Skeletal muscle cell (primary cell): ENCODE measurements around the gene PCNA.
A peak's percentile ranks its signal among the peaks of the same experiment; 100 is the strongest.

ENCODE experiments used
- DNase-seq: peaks from one replicate; pipeline ENCODE4 v3.0.0-alpha.2; 2010; ENCODE audit warnings: low read depth
- H3K4me3 ChIP-seq: 2 replicates; pipeline ENCODE4 v1.5.1; 2011; ENCODE audit warnings: low read depth, mild to moderate bottlenecking, control low read depth, low read length, moderate library complexity

Gene PCNA

GRCh38 chr20:5145365-5146098, 25.8 kb upstream of the PCNA start:
- no peak for DNase-seq
- H3K4me3 ChIP-seq: no peak overlapping the region

- DNase-seq: no peak
- no peak overlapping the region for H3K4me3 ChIP-seq
Measured at GRCh38 chr20:5143851-5144250, 24.1 kb upstream of the PCNA start.

- no peak overlapping the region for H3K4me3 ChIP-seq
- DNase-seq: no peak
Measured at GRCh38 chr20:5141615-5142014, 21.9 kb upstream of the PCNA start.

- H3K4me3 ChIP-seq: no peak overlapping the region
- DNase-seq: no peak
Measured at GRCh38 chr20:5140195-5140594, 20.4 kb upstream of the PCNA start.

DNA sequence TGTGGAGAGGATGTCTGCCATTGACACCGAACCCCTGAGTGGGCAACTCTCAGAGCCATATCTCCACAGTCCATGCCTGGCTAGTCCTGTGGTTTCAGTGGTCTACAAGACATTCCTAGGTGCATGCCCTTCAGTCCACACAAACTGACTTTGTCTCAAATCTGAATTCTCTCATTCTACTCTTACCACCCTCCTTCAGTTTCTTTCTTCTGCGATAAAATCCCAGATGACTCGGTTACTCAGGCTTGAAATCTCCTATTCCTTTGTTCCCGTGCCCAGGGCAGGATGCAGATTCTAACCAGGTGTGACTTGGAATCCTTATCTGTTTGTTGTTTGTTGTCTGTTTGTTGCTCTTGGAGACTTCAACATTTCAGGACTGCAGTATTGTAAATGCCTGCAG, 16.3 kb upstream of the PCNA start:
- no peak for DNase-seq
- no peak overlapping the region for H3K4me3 ChIP-seq

- no peak overlapping the region for H3K4me3 ChIP-seq
- no peak for DNase-seq
Measured at GRCh38 chr20:5135363-5136012, 15.7 kb upstream of the PCNA start.

GRCh38 chr20:5133998-5134397, 14.2 kb upstream of the PCNA start:
- no peak overlapping the region for H3K4me3 ChIP-seq
- no peak for DNase-seq

- DNase-seq: no peak
Measured at GRCh38 chr20:5131502-5131901, 11.7 kb upstream of the PCNA start.

GRCh38 chr20:5128886-5129285, 9.1 kb upstream of the PCNA start:
- DNase-seq: no peak
- no peak overlapping the region for H3K4me3 ChIP-seq

More at GRCh38 chr20:5131502-5131901, 11.7 kb upstream of the PCNA start:
- H3K4me3 ChIP-seq: no peak overlapping the region

DNA sequence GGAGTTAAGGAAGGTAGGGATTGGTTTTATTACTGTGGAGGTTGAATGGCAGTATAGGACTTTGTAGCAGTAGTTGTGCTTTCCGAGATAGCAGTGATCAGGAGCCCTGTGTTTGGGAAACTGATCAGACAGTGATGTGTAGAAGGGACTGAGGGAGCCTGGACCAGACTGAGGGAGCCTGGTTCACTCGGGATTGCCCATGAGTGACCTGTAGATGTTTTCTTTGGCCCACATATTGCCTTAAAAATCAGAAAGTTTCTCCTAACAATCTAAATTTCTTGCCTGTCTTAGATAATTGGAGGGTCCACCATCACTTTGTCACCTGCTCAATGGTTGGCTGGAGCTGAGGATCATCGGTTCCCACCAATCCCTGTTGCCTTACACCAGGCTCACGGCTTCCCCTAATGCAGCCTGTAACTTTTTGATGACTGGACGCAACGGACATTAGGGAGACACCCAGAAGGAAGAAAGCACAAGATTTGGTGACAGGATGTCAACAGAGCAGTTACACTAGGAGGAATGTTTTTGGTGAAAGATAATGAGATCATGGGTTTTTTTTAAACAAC, 8.2 kb upstream of the PCNA start:
- peak overlapping the region; percentile 77 for H3K4me3 ChIP-seq

DNA sequence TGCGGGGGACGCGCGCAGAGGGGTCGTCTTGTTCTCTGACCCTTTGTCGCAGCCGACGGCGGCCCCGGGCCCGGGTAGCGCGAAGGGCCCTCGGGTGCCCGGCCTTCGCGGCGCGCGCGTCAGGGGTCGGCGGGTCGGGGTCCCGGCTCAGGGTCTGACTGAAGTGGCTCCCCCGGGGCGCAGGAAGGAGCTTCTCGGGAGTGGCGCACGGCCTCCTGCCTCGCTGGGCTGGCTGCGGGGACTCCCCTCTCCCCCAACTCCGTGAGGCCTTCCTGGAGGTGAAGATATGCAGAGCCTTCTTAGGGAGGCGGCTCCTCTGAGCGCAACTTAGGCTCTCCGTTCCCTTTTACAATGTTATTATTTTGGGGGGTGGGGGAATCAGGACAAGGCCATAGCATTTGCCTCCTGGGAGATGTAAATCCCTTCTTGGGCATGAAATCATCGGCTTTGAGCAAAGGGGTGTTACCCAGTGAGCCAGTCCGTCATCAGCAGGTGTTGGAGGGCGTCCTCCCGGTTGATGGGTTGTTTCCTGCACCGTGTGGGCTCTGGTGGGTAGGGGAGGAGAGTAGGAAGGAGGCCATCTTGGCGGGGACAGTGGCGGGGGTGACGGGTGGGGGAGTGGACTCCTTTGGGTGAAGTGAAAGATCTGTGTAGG, 7.6 kb upstream of the PCNA start:
- DNase-seq: no peak
- H3K4me3 ChIP-seq: peak overlapping the region; percentile 77

More for the DNA sequence above, 8.2 kb upstream of the PCNA start:
- no peak for DNase-seq

DNA sequence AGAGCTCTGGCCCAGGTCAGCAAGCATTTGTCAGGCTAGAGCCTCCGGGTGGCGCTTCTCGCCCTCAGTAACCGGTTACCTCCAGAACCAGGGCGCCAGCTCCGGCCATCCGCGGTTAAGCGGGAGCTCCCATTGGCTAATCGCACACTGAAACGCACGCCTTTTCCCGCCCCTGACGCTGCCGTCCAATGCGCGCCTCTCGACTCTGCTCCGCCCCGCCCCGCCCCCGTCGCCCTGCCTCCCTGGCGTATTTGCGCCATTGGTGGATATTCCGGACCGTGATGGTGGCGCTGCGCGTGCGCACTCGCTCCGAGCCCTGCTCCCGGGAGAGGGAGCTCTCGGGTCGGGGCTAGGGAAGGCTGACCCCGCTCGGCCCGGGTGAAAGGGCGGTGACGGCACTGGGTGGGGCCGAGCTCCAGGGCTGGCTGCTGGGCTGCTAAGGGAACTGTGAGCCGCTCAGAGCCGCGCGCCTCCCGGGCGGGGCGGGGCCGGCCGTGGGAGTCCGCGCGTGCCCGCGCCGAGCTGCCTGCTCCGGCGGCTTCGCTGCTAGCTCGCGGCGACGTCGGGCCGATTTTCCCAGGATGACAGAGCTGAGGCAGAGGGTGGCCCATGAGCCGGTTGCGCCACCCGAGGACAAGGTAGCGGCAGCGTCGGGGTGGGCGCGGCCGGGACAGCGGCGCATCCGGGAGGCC, 6.9 kb upstream of the PCNA start, which contains the start of gene CDS2:
Gene CDS2 (plus strand): TSS at position 497 of the 692 bp plus-strand sequence. CDS start 85 bp downstream, at position 582.
- peak; percentile 94 for DNase-seq
- peak within 1 kb of the TSS; percentile 77 for H3K4me3 ChIP-seq

GRCh38 chr20:5122873-5123260, 3.1 kb upstream of the PCNA start:
- H3K4me3 ChIP-seq: no peak overlapping the region
- DNase-seq: no peak

- no peak for DNase-seq
- peak overlapping the region; percentile 99 for H3K4me3 ChIP-seq
Measured at GRCh38 chr20:5120185-5120476, 373 bp upstream of the PCNA start.

DNA sequence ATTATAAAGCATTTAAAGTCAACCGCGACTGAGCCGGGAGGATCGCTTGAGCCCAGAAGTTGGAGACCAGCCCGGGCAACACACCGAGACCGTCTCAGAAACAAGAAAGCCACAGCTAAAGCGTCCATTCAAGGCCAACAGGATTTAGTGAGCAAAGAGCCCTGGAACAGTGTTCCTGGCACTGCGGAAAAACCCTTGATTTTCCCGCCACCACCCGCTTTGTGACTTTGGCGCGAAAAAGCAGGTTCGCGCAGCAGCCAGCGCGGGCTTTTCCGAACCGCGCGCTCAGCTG, 669 bp downstream of the PCNA start:
- DNase-seq: no peak
- peak overlapping the region; percentile 99 for H3K4me3 ChIP-seq

GRCh38 chr20:5118220-5119142, 1.3 kb downstream of the PCNA start:
- DNase-seq: no peak
- peak overlapping the region; percentile 99 for H3K4me3 ChIP-seq

DNA sequence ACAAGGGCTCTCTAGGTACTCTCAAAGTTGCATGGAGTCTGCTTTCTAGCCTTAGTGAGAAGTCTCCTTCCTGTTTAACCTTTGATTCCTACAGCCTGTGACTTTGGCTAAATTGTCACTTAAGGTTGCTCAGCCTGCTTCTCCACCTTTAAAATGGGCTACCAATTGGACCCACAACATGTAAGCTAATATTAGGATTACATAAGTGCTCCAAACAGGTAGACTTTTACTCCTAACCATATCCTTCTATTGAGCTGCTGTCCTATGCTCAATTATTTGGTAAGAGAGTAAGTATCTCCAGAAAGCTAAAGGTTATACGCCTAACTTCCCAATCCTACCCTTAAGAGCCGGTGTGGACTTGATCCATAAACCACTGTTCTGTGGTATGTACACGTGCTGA, 2.9 kb downstream of the PCNA start:
- no peak for DNase-seq
- H3K4me3 ChIP-seq: no peak overlapping the region

DNA sequence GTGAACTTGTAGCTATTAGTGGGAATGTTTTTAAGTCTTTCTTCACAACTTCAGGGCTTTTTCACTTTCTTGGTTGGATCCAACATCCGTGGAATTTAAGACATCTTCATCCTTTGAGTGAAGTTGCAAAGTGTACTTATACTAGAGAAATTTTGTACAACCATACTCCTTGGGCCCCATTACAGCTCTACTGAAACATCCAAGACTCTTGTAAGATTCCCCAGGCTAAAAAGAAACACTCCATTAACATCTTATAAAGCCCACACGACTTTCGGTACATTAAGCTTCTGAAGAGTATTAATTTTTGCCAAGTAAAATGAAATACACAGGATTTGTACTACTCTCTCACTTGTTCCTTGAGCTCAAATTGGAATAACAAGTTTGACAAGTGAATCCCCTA, 5.4 kb downstream of the PCNA start:
- no peak overlapping the region for H3K4me3 ChIP-seq
- DNase-seq: no peak

DNA sequence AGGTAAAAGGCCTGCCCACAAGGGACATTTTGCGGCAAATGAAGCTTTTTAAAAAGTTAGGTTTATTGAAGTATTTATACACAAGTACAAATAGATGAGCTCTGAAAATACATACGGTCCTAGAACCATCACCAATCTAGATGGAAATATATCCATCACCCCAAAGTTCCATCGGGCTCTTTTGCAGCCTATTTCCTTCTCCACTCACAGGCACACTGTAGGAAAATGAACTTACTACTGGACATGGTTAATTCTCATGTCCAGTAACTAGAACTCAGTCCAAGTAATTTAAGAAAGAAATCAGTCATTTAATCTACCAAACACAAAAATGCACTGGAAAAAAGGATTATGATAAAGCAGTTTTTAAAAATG, 6.2 kb downstream of the PCNA start:
- H3K4me3 ChIP-seq: peak overlapping the region; percentile 86
- DNase-seq: no peak
